SK-N-SH (cell line): ENCODE measurements around the gene CDH13. TPM values are rescaled to one million over a fixed set of nuclear protein-coding genes. Genes with fewer than 3 reads are reported as not detected.

Experiments
- CTCF ChIA-PET: fragments of 300-600, 350-600 bp; formaldehyde crosslinking; extraction: SDS; loops from one replicate; lab custom pipeline; 2021; lab: Yijun Ruan, JAX
- POLR2A ChIA-PET: fragments of 350-600 bp; sonication (Branson Sonifier 250); formaldehyde crosslinking; extraction: SDS; loops from one replicate; lab custom pipeline; 2020; ENCODE audit warnings: antibody characterized with exemption, inconsistent platforms; lab: Yijun Ruan, JAX
- DNase-seq: peaks from one replicate; pipeline ENCODE4 v3.0.0; 2012
- H2AFZ ChIP-seq: fragments of 200-600 bp; sonication (generic); 2 replicates; pipeline ENCODE4 v1.8.1; 2016; ENCODE audit warnings: antibody characterized with exemption, mild to moderate bottlenecking, low read depth
- H3F3A ChIP-seq: fragments of 200-600 bp; sonication (generic); replicated peaks from 2 replicates; pipeline ENCODE3; 2016; ENCODE audit warnings: antibody characterized with exemption, mild to moderate bottlenecking; ENCODE audit not compliant: insufficient read depth
- H3K27ac ChIP-seq, 2 experiments: fragments of 200-500 bp in 1 of 2; fragments of 200-600 bp in 1 of 2; sonication (Bioruptor generic) in 1 of 2; sonication (generic), shearing (Covaris generic) in 1 of 2; 2 replicates each; pipeline versions ENCODE4 v1.5.1 to v1.6.1; 2014 to 2016; ENCODE audit warnings: low read depth in 2 of 2, inconsistent platforms in 1 of 2, low read length in 1 of 2, mild to moderate bottlenecking in 1 of 2, mixed read lengths in 1 of 2
- H3K27me3 ChIP-seq: fragments of 200-600 bp; sonication (generic), shearing (Covaris generic); 2 replicates; pipeline ENCODE4 v1.6.1; 2016; ENCODE audit warnings: mixed run types; ENCODE audit not compliant: insufficient read depth
- H3K36me3 ChIP-seq, 2 experiments: fragments of 200-500 bp in 1 of 2; fragments of 200-600 bp in 1 of 2; sonication (Bioruptor generic) in 1 of 2; sonication (generic) in 1 of 2; replicated peaks in 1 of 2; 2 replicates each; pipeline versions ENCODE3 to v1.5.1; 2014 to 2016; ENCODE audit warnings: low read length in 1 of 2, mild to moderate bottlenecking in 1 of 2; ENCODE audit not compliant: insufficient read depth in 2 of 2, control insufficient read depth in 1 of 2
- H3K4me1 ChIP-seq, 2 experiments: fragments of 200-500 bp in 1 of 2; fragments of 200-600 bp in 1 of 2; sonication (Bioruptor generic) in 1 of 2; sonication (generic), shearing (Covaris generic) in 1 of 2; 2 replicates each; pipeline versions ENCODE4 v1.5.1 to v1.6.1; 2014 to 2016; ENCODE audit warnings: low read depth in 1 of 2, low read length in 1 of 2, mixed run types in 1 of 2; ENCODE audit not compliant: insufficient read depth in 2 of 2, control insufficient read depth in 1 of 2
- H3K4me2 ChIP-seq: fragments of 200-600 bp; sonication (generic), shearing (Covaris generic); 2 replicates; pipeline ENCODE4 v1.6.1; 2017; ENCODE audit warnings: mixed run types
- H3K4me3 ChIP-seq, 2 experiments: fragments of 200-500 bp in 1 of 2; fragments of 200-600 bp in 1 of 2; sonication (Bioruptor generic) in 1 of 2; sonication (generic), shearing (Covaris generic) in 1 of 2; 2 replicates each; pipeline versions ENCODE4 v1.5.1 to v1.8.1; 2014 to 2016; ENCODE audit warnings: low read depth in 2 of 2, inconsistent platforms in 1 of 2, low read length in 1 of 2, mild to moderate bottlenecking in 1 of 2, mixed read lengths in 1 of 2, moderate library complexity in 1 of 2
- H3K79me2 ChIP-seq: fragments of 200-600 bp; sonication (generic); 2 replicates; pipeline ENCODE4 v1.8.1; 2017; ENCODE audit warnings: mild to moderate bottlenecking; ENCODE audit not compliant: insufficient read depth
- H3K9ac ChIP-seq: fragments of 200-600 bp; sonication (generic); 2 replicates; pipeline ENCODE4 v1.6.1; 2017; ENCODE audit warnings: mixed run types
- H3K9me2 ChIP-seq: fragments of 200-600 bp; sonication (generic); 2 replicates; pipeline ENCODE4 v1.6.1; 2017; ENCODE audit warnings: mixed run types
- H3K9me3 ChIP-seq: fragments of 200-600 bp; sonication (generic); 2 replicates; pipeline ENCODE4 v1.6.1; 2017; ENCODE audit warnings: mixed run types, mild to moderate bottlenecking, moderate library complexity
- H4K20me1 ChIP-seq: fragments of 200-600 bp; sonication (generic); 2 replicates; pipeline ENCODE4 v1.6.1; 2017; ENCODE audit warnings: mild to moderate bottlenecking, mixed run types; ENCODE audit not compliant: insufficient read depth
- CHD2 ChIP-seq: fragments of 150-350 bp; IDR thresholded peaks from 2 replicates; pipeline ENCODE4 v1.6.1; 2018; ENCODE audit warnings: low read length; ENCODE audit not compliant: partially characterized antibody
- ELF1 ChIP-seq: IDR thresholded peaks from 2 replicates; pipeline ENCODE4 v1.4.0; 2012
- EP300 ChIP-seq, 2 experiments: IDR thresholded peaks; 2 replicates each; pipeline versions ENCODE4 v1.4.0 to v1.6.1; 2012; ENCODE audit warnings: borderline replicate concordance in 1 of 2, low read depth in 1 of 2, low read length in 1 of 2
- EZH2phosphoT487 ChIP-seq: fragments of 200-600 bp; sonication (generic); IDR thresholded peaks from 2 replicates; pipeline ENCODE4 v1.6.1; 2017; ENCODE audit warnings: low read depth, mixed run types, mild to moderate bottlenecking, antibody characterized with exemption, moderate library complexity, borderline replicate concordance
- FOXJ3 ChIP-seq: sonication (generic); formaldehyde crosslinking; IDR thresholded peaks from 2 replicates; pipeline ENCODE4 v1.5.1; 2020; ENCODE audit warnings: mild to moderate bottlenecking, missing genetic modification reagents
- FOXM1 ChIP-seq: IDR thresholded peaks from 2 replicates; pipeline ENCODE4 v1.4.0; 2012; ENCODE audit warnings: low read depth, mild to moderate bottlenecking
- GABPA ChIP-seq: IDR thresholded peaks from 2 replicates; pipeline ENCODE4 v1.4.0; 2012; ENCODE audit warnings: low read depth, mild to moderate bottlenecking
- JUND ChIP-seq: IDR thresholded peaks from 2 replicates; pipeline ENCODE4 v1.4.0; 2012
- MEF2A ChIP-seq: IDR thresholded peaks from 2 replicates; pipeline ENCODE4 v1.4.0; 2012; ENCODE audit warnings: low read depth, borderline replicate concordance
- MXI1 ChIP-seq: IDR thresholded peaks from 2 replicates; pipeline ENCODE4 v1.6.1; 2012; ENCODE audit warnings: mild to moderate bottlenecking, low read depth, low read length, improper control_type of control experiment
- NRF1 ChIP-seq: IDR thresholded peaks from 2 replicates; pipeline ENCODE4 v1.6.1; 2012; ENCODE audit warnings: low read depth, mild to moderate bottlenecking, low read length
- RCOR1 ChIP-seq: fragments of 150-350 bp; IDR thresholded peaks from 2 replicates; pipeline ENCODE4 v1.6.1; 2017; ENCODE audit warnings: antibody characterized with exemption, low read length
- RXRA ChIP-seq: IDR thresholded peaks from 2 replicates; pipeline ENCODE4 v1.4.0; 2012; ENCODE audit warnings: low read depth, mild to moderate bottlenecking, borderline replicate concordance
- SMC3 ChIP-seq: IDR thresholded peaks from 2 replicates; pipeline ENCODE4 v1.6.1; 2012; ENCODE audit warnings: low read depth, low read length, improper control_type of control experiment
- TAF1 ChIP-seq: IDR thresholded peaks from 2 replicates; pipeline ENCODE4 v1.6.1; 2012; ENCODE audit warnings: low read depth, mild to moderate bottlenecking, low read length, moderate library complexity, borderline replicate concordance
- TEAD4 ChIP-seq: IDR thresholded peaks from 2 replicates; pipeline ENCODE4 v1.4.0; 2012; ENCODE audit warnings: mild to moderate bottlenecking, borderline replicate concordance; ENCODE audit not compliant: insufficient read depth
- WGBS: methylation state at CpG from one replicate; pipeline ENCODE4 v1.1.6; 2017; ENCODE audit warnings: low lambda C conversion rate; 5-methylcytosine and 5-hydroxymethylcytosine counted together
- polyA plus RNA-seq, 3 experiments: library from polyadenylated mRNA; depleted of rRNA; stranded (reverse); fragments of >200 nt; gene quantifications; 2 replicates each; pipeline ENCODE4 v1.2.3, GENCODE V29; 2012
- TF ChIP-seq, protein P1 (sequence below): fragments of 150-350 bp; IDR thresholded peaks from 2 replicates; pipeline ENCODE4 v1.6.1; 2016; ENCODE audit warnings: mild to moderate bottlenecking, low read depth, low read length

Gene CDH13
- polyA plus RNA-seq, 1 of the 3 experiments (the other 2 are of a cell fraction): 93.0 TPM

DNA sequence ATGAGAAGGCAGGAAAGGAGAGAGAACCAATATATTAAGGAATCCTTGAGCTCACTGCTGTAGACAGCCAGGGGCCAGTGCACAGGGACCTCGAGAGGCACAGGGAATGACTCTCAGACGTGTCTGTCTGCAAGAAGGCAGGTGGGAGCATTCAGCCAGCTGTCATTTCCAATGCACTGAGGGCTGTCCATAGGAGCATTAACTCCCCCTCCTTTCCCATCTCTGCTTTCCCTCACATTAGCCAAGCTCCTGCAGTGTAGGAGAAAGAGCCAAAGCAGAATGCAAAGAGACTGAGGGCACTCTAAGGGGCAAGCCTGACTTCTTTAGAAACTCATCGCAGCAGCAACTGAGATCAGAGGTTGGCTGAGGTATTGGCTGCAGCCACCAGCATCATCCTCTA lies 218.3 kb downstream of the CDH13 start:
- H2AFZ ChIP-seq: no peak overlapping the region
- peaks cover 4% of the 10 kb centered on the region; the same call in 1 of the 2 replicates for H3K9me3 ChIP-seq
- TF ChIP-seq JUND (no peak), MXI1 (no peak), NRF1 (no peak), EP300 (IDR thresholded peaks at IDR 0.05; ENCODE audit: borderline replicate concordance in 1 of 2, low read depth in 1 of 2, low read length in 1 of 2) (no peak)
- TF ChIP-seq, protein P1, sequence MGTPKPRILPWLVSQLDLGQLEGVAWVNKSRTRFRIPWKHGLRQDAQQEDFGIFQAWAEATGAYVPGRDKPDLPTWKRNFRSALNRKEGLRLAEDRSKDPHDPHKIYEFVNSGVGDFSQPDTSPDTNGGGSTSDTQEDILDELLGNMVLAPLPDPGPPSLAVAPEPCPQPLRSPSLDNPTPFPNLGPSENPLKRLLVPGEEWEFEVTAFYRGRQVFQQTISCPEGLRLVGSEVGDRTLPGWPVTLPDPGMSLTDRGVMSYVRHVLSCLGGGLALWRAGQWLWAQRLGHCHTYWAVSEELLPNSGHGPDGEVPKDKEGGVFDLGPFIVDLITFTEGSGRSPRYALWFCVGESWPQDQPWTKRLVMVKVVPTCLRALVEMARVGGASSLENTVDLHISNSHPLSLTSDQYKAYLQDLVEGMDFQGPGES: no peak
- ChIA-PET CTCF (no interaction called here), POLR2A (no interaction called here)
- no peaks in the 10 kb centered on the region for H3F3A ChIP-seq
- H3K27me3 ChIP-seq: no peaks in the 10 kb centered on the region
- no peak for DNase-seq
- H3K4me2 ChIP-seq: no peak overlapping the region
- no peaks in the 10 kb centered on the region for H3K79me2 ChIP-seq
- H4K20me1 ChIP-seq: no peaks in the 10 kb centered on the region
- peaks cover 0 to 7% of the 10 kb centered on the region in 2 experiments for H3K36me3 ChIP-seq
- no peaks in the 10 kb centered on the region for H3K4me1 ChIP-seq
- no peak overlapping the region for H3K27ac ChIP-seq
- H3K9me2 ChIP-seq: no peaks in the 10 kb centered on the region
- no peak overlapping the region for H3K9ac ChIP-seq
- no peak overlapping the region for H3K4me3 ChIP-seq
- 37% methylated on average over 3 of the region's 3 CpGs for WGBS

DNA sequence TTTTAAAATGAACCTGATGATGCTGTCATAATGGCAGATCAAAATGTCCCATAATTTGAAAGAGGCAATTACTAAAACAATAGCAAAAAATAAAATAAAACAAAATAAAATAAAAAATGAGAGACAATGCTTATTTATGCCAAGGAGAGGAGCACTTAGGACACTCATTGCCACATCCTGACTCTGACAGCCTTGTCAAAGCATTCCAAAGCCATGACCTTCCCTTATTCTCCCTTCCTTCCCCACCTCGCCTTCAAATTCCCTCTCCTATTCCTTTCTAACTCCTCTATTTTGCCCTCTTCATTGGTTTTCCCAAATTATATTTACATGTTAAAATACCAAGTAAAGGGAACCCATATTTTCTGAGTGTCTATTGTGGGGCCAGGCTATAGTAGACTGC lies 220.0 kb downstream of the CDH13 start:
- Histone ChIP-seq H3F3A (no peaks in the 10 kb centered on the region), H3K36me3 (peaks cover 0 to 7% of the 10 kb centered on the region in 2 experiments), H3K9me3 (peaks cover 4% of the 10 kb centered on the region; the same call in 1 of the 2 replicates), H3K4me1 (no peaks in the 10 kb centered on the region), H3K9me2 (no peaks in the 10 kb centered on the region), H3K27ac (no peak overlapping the region), H3K4me3 (no peak overlapping the region), H3K9ac (no peak overlapping the region), H3K27me3 (no peaks in the 10 kb centered on the region), H3K4me2 (no peak overlapping the region), H3K79me2 (no peaks in the 10 kb centered on the region), H2AFZ (no peak overlapping the region), H4K20me1 (no peaks in the 10 kb centered on the region)
- POLR2A ChIA-PET: no interaction called here
- TF ChIP-seq SMC3: no peak
- no peak for TF ChIP-seq TEAD4
- no peak for TF ChIP-seq RXRA
- no peak for TF ChIP-seq MEF2A
- no peak for TF ChIP-seq ELF1
- TF ChIP-seq NRF1: no peak
- no peak for TF ChIP-seq JUND
- TF ChIP-seq TAF1: no peak
- no peak for TF ChIP-seq GABPA
- no peak for TF ChIP-seq RCOR1
- TF ChIP-seq CHD2: no peak
- TF ChIP-seq EZH2phosphoT487: no peak
- TF ChIP-seq FOXJ3: no peak
- no peak for TF ChIP-seq FOXM1
- no peak for DNase-seq
- 56% methylated on average over 1 of the region's 1 CpG for WGBS
- CTCF ChIA-PET: no interaction called here
